ENCODE data around the gene EFCAB5.
"Not testable (repeated sequence)": the region's sequence is repeated elsewhere in the genome, so short reads cannot be mapped to it uniquely, and the experiment has no call there.

Gene EFCAB5

GRCh38 chr17:30091771-30092170, 150.3 kb downstream of the EFCAB5 start:
- H3K9me3 Mint-ChIP-seq: no peaks in the 10 kb centered on the region
- H3K4me3 Mint-ChIP-seq: no peak overlapping the region
- ATAC-seq (no peak), DNase-seq (ENCODE audit: low spot score in 2 of 2) (no peak)
- H3K36me3 Mint-ChIP-seq: no peaks in the 10 kb centered on the region
- peaks cover 8% of the 10 kb centered on the region for H3K4me1 Mint-ChIP-seq
- no peak overlapping the region for H3K27ac Mint-ChIP-seq

GRCh38 chr17:30092886-30093285, 151.5 kb downstream of the EFCAB5 start:
- H3K9me3 Mint-ChIP-seq: no peaks in the 10 kb centered on the region
- H3K4me1 Mint-ChIP-seq: peaks cover 8% of the 10 kb centered on the region
- DNase-seq (ENCODE audit: low spot score in 2 of 2) (no peak), ATAC-seq (no peak)
- H3K27ac Mint-ChIP-seq: no peak overlapping the region
- H3K4me3 Mint-ChIP-seq: no peak overlapping the region
- no peaks in the 10 kb centered on the region for H3K36me3 Mint-ChIP-seq

GRCh38 chr17:30093463-30094147, 152.2 kb downstream of the EFCAB5 start:
- peak; percentile 48 to 74 for DNase-seq (ENCODE audit: low spot score in 2 of 2)

GRCh38 chr17:30095507-30096244, 154.2 kb downstream of the EFCAB5 start:
- DNase-seq (ENCODE audit: low spot score in 2 of 2) (no peak), ATAC-seq (no peak)
- H3K9me3 Mint-ChIP-seq: no peaks in the 10 kb centered on the region
- H3K27ac Mint-ChIP-seq: no peak overlapping the region
- H3K4me1 Mint-ChIP-seq: peaks cover 8% of the 10 kb centered on the region
- no peaks in the 10 kb centered on the region for H3K36me3 Mint-ChIP-seq
- no peak overlapping the region for H3K4me3 Mint-ChIP-seq

More at GRCh38 chr17:30093463-30094147, 152.2 kb downstream of the EFCAB5 start:
- Mint-ChIP-seq H3K4me1 (peaks cover 8% of the 10 kb centered on the region), H3K9me3 (no peaks in the 10 kb centered on the region), H3K27ac (no peak overlapping the region), H3K4me3 (no peak overlapping the region), H3K36me3 (no peaks in the 10 kb centered on the region)
- ATAC-seq: peak; percentile 74

- Mint-ChIP-seq H3K9me3 (no peaks in the 10 kb centered on the region), H3K4me1 (peaks cover 7% of the 10 kb centered on the region), H3K4me3 (no peak overlapping the region), H3K36me3 (no peaks in the 10 kb centered on the region), H3K27ac (no peak overlapping the region)
- ATAC-seq (no peak), DNase-seq (ENCODE audit: low spot score in 2 of 2) (no peak)
Observed at GRCh38 chr17:30101686-30102390, 160.4 kb downstream of the EFCAB5 start.

- DNase-seq (ENCODE audit: low spot score in 2 of 2) (no peak), ATAC-seq (no peak)
- no peak overlapping the region for H3K27ac Mint-ChIP-seq
- peaks cover 7% of the 10 kb centered on the region for H3K4me1 Mint-ChIP-seq
- H3K36me3 Mint-ChIP-seq: no peaks in the 10 kb centered on the region
- H3K4me3 Mint-ChIP-seq: no peak overlapping the region
- H3K9me3 Mint-ChIP-seq: no peaks in the 10 kb centered on the region
Observed at GRCh38 chr17:30103921-30104320, 162.5 kb downstream of the EFCAB5 start.

- Mint-ChIP-seq H3K36me3 (no peaks in the 10 kb centered on the region), H3K9me3 (no peaks in the 10 kb centered on the region), H3K27ac (no peak overlapping the region), H3K4me3 (peak overlapping the region; percentile 67), H3K4me1 (peaks cover 7% of the 10 kb centered on the region)
- ATAC-seq (peak; percentile 92), DNase-seq (ENCODE audit: low spot score in 2 of 2) (peak; percentile 54 to 82)
Observed at GRCh38 chr17:30104575-30105339, 163.3 kb downstream of the EFCAB5 start.

GRCh38 chr17:30112794-30113193, 171.4 kb downstream of the EFCAB5 start:
- no peaks in the 10 kb centered on the region for H3K9me3 Mint-ChIP-seq
- no peak for DNase-seq (ENCODE audit: low spot score in 2 of 2)

GRCh38 chr17:30113213-30113612, 171.8 kb downstream of the EFCAB5 start:
- DNase-seq (ENCODE audit: low spot score in 2 of 2) (peak in 1 of 2 donors; percentile 63), ATAC-seq (peak; percentile 72)
- Mint-ChIP-seq H3K9me3 (no peaks in the 10 kb centered on the region), H3K36me3 (peaks cover 20% of the 10 kb centered on the region), H3K27ac (peak overlapping the region; percentile 21), H3K4me1 (peaks cover 22% of the 10 kb centered on the region), H3K4me3 (no peak overlapping the region)

More at GRCh38 chr17:30112794-30113193, 171.4 kb downstream of the EFCAB5 start:
- Mint-ChIP-seq H3K27ac (peak overlapping the region; percentile 21), H3K36me3 (peaks cover 15% of the 10 kb centered on the region), H3K4me1 (peaks cover 18% of the 10 kb centered on the region), H3K4me3 (no peak overlapping the region)
- peak; percentile 33 for ATAC-seq

GRCh38 chr17:30116345-30116660, 174.9 kb downstream of the EFCAB5 start:
- DNase-seq (ENCODE audit: low spot score in 2 of 2): no peak
- ATAC-seq: no peak
- peak overlapping the region; percentile 96 for H3K4me3 Mint-ChIP-seq
- H3K9me3 Mint-ChIP-seq: no peaks in the 10 kb centered on the region
- H3K27ac Mint-ChIP-seq: peak overlapping the region; percentile 100
- H3K4me1 Mint-ChIP-seq: peaks cover 45% of the 10 kb centered on the region
- peaks cover 51% of the 10 kb centered on the region for H3K36me3 Mint-ChIP-seq

- Mint-ChIP-seq H3K27ac (peak within 1 kb of the TSS; percentile 100), H3K9me3 (no peaks in the 10 kb centered on the region), H3K4me1 (peaks cover 51% of the 10 kb centered on the region), H3K4me3 (peak within 1 kb of the TSS; percentile 96), H3K36me3 (peaks cover 57% of the 10 kb centered on the region)
- DNase-seq (ENCODE audit: low spot score in 2 of 2) (peak; percentile 91 to 95), ATAC-seq (peak; percentile 93)
Observed at GRCh38 chr17:30116661-30117551, 175.5 kb downstream of the EFCAB5 start, which contains the start of gene NSRP1. Gene NSRP1, plus strand, starts transcription at chr17:30116816. Its CDS starts 28 bp downstream, at chr17:30116844.

GRCh38 chr17:30117675-30118081, 176.2 kb downstream of the EFCAB5 start:
- no peak for ATAC-seq
- peaks cover 64% of the 10 kb centered on the region for H3K36me3 Mint-ChIP-seq
- DNase-seq (ENCODE audit: low spot score in 2 of 2): no peak
- peaks cover 47% of the 10 kb centered on the region for H3K4me1 Mint-ChIP-seq
- H3K27ac Mint-ChIP-seq: peak overlapping the region; percentile 100
- peak overlapping the region; percentile 96 for H3K4me3 Mint-ChIP-seq
- no peaks in the 10 kb centered on the region for H3K9me3 Mint-ChIP-seq

- Mint-ChIP-seq H3K36me3 (peaks cover 72% of the 10 kb centered on the region), H3K4me1 (peaks cover 39% of the 10 kb centered on the region), H3K4me3 (peak overlapping the region; percentile 96)
- ATAC-seq; H3K9me3 Mint-ChIP-seq; H3K27ac Mint-ChIP-seq; DNase-seq (ENCODE audit: low spot score in 2 of 2): not testable (repeated sequence)
Observed at GRCh38 chr17:30118635-30119034, 177.2 kb downstream of the EFCAB5 start.

- Mint-ChIP-seq H3K4me1 (peaks cover 41% of the 10 kb centered on the region), H3K27ac (peak overlapping the region; percentile 18), H3K9me3 (no peaks in the 10 kb centered on the region), H3K36me3 (peaks cover 92% of the 10 kb centered on the region), H3K4me3 (no peak overlapping the region)
- DNase-seq (ENCODE audit: low spot score in 2 of 2): no peak
- no peak for ATAC-seq
Observed at GRCh38 chr17:30124273-30124796, 182.9 kb downstream of the EFCAB5 start.

Data from stimulated activated effector memory CD8-positive, alpha-beta T cell treated with anti-CD3 and anti-CD28 coated beads, Interleukin-12 subunit alpha, Interleukin-12 subunit beta, amount 100 ng/mL, for 72 hours (primary cell).